CD4-positive, alpha-beta T cell treated with Interleukin-12 subunit alpha and Interleukin-12 subunit beta, for 1 hour (primary cell): ENCODE measurements around the gene KIAA0232.
"Not testable (repeated sequence)": the region's sequence is repeated elsewhere in the genome, so short reads cannot be mapped to it uniquely, and the experiment has no call there.

ENCODE experiments used
- DNase-seq: peaks from one replicate; pipeline ENCODE4 v3.0.0-alpha.2; 2020

Gene KIAA0232

GRCh38 chr4:6908432-6909112, 126.0 kb downstream of the KIAA0232 start:
- DNase-seq: no peak

- DNase-seq: peak; percentile 89
These were observed 126.8 kb downstream of the KIAA0232 start, which contains the start of gene TBC1D14 for GRCh38 chr4:6909113-6909969. Gene TBC1D14, plus strand, starts transcription at chr4:6909826. Its CDS starts 13,564 bp downstream, at chr4:6923390.

- no peak for DNase-seq
These were observed 127.4 kb downstream of the KIAA0232 start for GRCh38 chr4:6909970-6910339.

GRCh38 chr4:6910340-6910959, 127.9 kb downstream of the KIAA0232 start:
- DNase-seq: no peak

- no peak for DNase-seq
These were observed 128.7 kb downstream of the KIAA0232 start for GRCh38 chr4:6910960-6911874.

GRCh38 chr4:6911917-6912316, 129.4 kb downstream of the KIAA0232 start:
- not testable (repeated sequence) for DNase-seq

GRCh38 chr4:6912441-6912840, 129.9 kb downstream of the KIAA0232 start:
- DNase-seq: no peak

- no peak for DNase-seq
These were observed 130.9 kb downstream of the KIAA0232 start for GRCh38 chr4:6913350-6913905.

- DNase-seq: no peak
These were observed 131.9 kb downstream of the KIAA0232 start for GRCh38 chr4:6914448-6914847.

GRCh38 chr4:6915041-6916005, 132.8 kb downstream of the KIAA0232 start:
- no peak for DNase-seq

GRCh38 chr4:6916069-6916586, 133.6 kb downstream of the KIAA0232 start:
- no peak for DNase-seq

- peak; percentile 70 for DNase-seq
These were observed 134.3 kb downstream of the KIAA0232 start for GRCh38 chr4:6916587-6917460.

- no peak for DNase-seq
These were observed 135.1 kb downstream of the KIAA0232 start for GRCh38 chr4:6917461-6918271.

GRCh38 chr4:6918338-6918737, 135.8 kb downstream of the KIAA0232 start:
- no peak for DNase-seq

- DNase-seq: no peak
These were observed 137.6 kb downstream of the KIAA0232 start for GRCh38 chr4:6920171-6920570.

GRCh38 chr4:6923507-6923906, 141.0 kb downstream of the KIAA0232 start:
- no peak for DNase-seq

GRCh38 chr4:6924361-6924779, 141.8 kb downstream of the KIAA0232 start:
- DNase-seq: no peak

- DNase-seq: no peak
These were observed 142.9 kb downstream of the KIAA0232 start for GRCh38 chr4:6925357-6925836.

GRCh38 chr4:6926081-6926480, 143.6 kb downstream of the KIAA0232 start:
- no peak for DNase-seq
